Raji (cell line): Measurements from ENCODE around the gene CYP27A1.

Source experiments
- POLR2A ChIP-seq: IDR thresholded peaks from 2 replicates; pipeline ENCODE4 v1.6.1; 2011; ENCODE audit warnings: low read depth, low read length, control low read depth; ENCODE audit not compliant: insufficient read depth

The CYP27A1 gene

GRCh38 chr2:218781691-218782527 lies at the start of gene CYP27A1:
Gene CYP27A1, plus strand, starts transcription at chr2:218782147. Its CDS starts 36 bp downstream, at chr2:218782183.
- no peak for TF ChIP-seq POLR2A

- no peak for TF ChIP-seq POLR2A
These were observed 49.2 kb upstream of the CYP27A1 start for GRCh38 chr2:218732761-218733158.

GRCh38 chr2:218733171-218734021 lies 48.6 kb upstream of the CYP27A1 start:
- no peak for TF ChIP-seq POLR2A

- no peak for TF ChIP-seq POLR2A
These were observed 47.6 kb upstream of the CYP27A1 start for GRCh38 chr2:218734190-218734975.

GRCh38 chr2:218736531-218736930 lies 45.4 kb upstream of the CYP27A1 start:
- TF ChIP-seq POLR2A, result no peak

- TF ChIP-seq POLR2A, result no peak
These were observed 38.9 kb upstream of the CYP27A1 start for GRCh38 chr2:218743068-218743467.

GRCh38 chr2:218744615-218745014 lies 37.3 kb upstream of the CYP27A1 start:
- TF ChIP-seq POLR2A, result no peak

- TF ChIP-seq POLR2A, result no peak
These were observed 36.8 kb upstream of the CYP27A1 start for GRCh38 chr2:218745160-218745558.

GRCh38 chr2:218745559-218746469 lies 36.1 kb upstream of the CYP27A1 start:
- no peak for TF ChIP-seq POLR2A

GRCh38 chr2:218746470-218746795 lies 35.5 kb upstream of the CYP27A1 start:
- no peak for TF ChIP-seq POLR2A

- TF ChIP-seq POLR2A, result no peak
These were observed 35.0 kb upstream of the CYP27A1 start for GRCh38 chr2:218746960-218747359.

- TF ChIP-seq POLR2A, result no peak
These were observed 33.1 kb upstream of the CYP27A1 start for GRCh38 chr2:218748741-218749441.

- TF ChIP-seq POLR2A, result no peak
These were observed 27.7 kb upstream of the CYP27A1 start for GRCh38 chr2:218754201-218754600.

- no peak for TF ChIP-seq POLR2A
These were observed 27.2 kb upstream of the CYP27A1 start for GRCh38 chr2:218754781-218755180.
